Measurements from ENCODE around the gene TWNK.

The TWNK gene

DNA sequence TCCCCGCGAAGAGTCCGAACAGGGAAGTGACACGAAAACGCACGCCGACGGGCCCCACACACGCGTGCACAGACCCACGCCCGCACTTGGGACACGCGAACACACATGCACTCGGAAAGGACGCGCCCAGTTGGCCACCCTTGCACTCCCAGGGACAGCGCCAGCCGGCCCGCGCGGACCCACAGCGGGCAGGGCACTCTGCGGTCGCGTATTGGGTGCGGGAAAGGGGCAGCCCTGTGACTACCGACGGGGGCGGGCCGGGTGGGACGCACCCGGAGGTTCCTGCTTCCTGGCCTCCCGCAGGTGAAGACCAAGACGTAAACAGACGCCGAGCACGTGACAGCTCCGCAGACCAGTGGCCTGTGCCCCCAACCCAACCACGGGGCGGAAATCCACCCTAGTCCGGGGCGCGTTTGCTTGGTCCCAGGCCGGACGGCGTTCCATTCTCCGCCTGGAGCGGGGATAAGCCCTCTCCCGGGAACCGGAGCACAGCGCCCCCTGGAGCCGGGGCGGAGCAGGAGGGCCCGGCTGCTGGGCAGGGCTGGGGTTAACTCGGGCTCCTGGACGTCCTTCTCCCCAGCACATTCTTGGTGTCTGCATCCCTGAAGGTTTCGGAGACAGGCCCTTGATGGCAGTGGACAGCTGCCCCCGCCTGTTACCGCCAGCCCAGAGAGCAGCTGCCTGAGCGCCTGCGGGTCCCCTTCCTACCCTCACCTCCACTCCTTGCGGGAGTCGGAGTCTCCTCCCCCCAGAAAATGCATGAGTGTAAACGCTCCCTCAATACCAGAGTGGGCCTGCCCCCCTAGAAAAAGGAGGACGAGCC lies 10.2 kb downstream of the TWNK start:
- DNase-seq, result peak; percentile 71

DNA sequence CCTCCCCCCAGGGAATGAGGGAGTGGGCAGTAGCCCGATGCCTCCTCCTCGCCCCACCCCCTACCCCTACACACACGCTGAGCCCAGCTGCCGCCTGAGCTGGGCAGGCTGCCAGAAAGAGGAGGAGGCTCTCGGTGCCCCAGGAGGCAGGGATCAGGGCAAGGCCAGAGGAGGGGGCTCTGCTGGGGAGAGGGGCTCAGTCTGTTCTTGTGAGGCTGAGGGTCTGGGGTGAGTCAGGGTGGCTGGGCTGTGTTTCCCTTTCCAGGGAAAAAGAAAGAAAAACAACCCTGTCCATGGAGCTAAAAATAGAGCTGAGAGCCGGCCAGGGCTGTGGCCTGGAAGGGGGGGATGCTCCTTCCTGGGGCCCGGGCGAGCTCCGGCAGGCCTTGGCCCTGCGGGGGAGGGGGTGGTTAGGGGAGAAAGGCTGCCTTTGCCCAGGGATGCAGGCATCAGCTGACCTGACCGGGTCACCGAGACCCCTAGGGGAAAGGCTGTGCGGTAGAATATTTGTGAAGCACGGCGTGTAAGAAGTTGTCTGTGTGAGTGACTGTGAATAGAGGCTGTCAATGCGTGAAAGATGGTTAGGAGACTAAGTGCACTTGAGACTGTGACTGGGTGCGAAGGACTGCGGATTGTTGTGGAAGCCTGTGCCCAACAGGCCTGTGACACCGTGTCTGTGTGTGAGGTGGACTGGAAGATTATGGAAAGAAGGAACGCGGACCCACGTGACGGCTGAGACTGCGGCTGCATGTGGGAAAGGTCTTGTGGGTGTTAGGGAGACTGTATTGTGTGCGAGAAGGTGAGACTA lies 11.0 kb downstream of the TWNK start:
- DNase-seq, result peak; percentile 61

GRCh38 chr10:100998991-100999741 lies 11.8 kb downstream of the TWNK start:
- DNase-seq, result peak; percentile 78

DNA sequence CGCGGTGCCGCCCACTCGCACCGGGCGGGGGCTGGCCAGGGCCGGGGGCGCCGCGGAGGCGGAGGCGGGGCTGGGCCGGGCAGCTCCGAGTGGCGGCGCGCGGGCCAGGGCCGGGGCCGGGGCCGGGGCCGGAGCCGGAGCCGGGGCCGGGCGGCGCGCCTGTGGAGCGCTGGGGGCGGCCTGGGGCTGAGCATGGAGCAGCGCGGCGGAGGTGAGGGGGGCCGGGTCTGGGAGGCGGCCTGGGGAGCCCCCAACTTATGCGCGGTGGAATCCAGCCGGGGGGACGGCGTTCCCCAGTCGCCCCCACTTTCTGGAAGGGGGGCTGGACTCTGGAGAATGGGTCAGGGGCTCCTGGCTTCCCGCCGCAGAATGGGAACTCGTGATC lies 12.4 kb downstream of the TWNK start, which contains the start of gene LZTS2:
Gene LZTS2 (plus strand): TSS at position 67 of the 385 bp plus-strand sequence. CDS start 2,731 bp downstream, outside the sequence.
- no peak for DNase-seq

- DNase-seq, result no peak
Measured at GRCh38 chr10:101000127-101000914, 13.0 kb downstream of the TWNK start.

- no peak for DNase-seq
Measured at GRCh38 chr10:101000915-101001658, 13.7 kb downstream of the TWNK start.

GRCh38 chr10:101001659-101002035 lies 14.3 kb downstream of the TWNK start:
- no peak for DNase-seq

- no peak for DNase-seq
Measured at GRCh38 chr10:101002456-101002855, 15.1 kb downstream of the TWNK start.

- no peak for DNase-seq
Measured at GRCh38 chr10:101003639-101004206, 16.4 kb downstream of the TWNK start.

DNA sequence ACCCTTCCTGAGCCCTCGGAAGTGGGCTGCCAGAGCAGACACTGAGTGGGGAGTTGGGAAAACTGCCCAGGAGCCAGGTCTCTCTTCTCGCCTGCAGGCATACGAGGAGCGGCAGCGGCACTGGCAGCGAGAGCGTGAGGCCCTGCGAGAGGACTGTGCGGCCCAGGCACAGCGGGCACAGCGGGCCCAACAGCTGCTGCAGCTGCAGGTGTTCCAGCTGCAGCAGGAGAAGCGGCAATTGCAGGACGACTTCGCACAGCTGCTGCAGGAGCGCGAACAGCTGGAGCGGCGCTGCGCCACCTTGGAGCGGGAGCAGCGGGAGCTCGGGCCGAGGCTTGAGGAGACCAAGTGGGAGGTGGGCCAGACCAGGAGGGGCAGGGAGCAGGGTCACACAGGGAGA lies 18.0 kb downstream of the TWNK start:
- DNase-seq, result no peak

DNA sequence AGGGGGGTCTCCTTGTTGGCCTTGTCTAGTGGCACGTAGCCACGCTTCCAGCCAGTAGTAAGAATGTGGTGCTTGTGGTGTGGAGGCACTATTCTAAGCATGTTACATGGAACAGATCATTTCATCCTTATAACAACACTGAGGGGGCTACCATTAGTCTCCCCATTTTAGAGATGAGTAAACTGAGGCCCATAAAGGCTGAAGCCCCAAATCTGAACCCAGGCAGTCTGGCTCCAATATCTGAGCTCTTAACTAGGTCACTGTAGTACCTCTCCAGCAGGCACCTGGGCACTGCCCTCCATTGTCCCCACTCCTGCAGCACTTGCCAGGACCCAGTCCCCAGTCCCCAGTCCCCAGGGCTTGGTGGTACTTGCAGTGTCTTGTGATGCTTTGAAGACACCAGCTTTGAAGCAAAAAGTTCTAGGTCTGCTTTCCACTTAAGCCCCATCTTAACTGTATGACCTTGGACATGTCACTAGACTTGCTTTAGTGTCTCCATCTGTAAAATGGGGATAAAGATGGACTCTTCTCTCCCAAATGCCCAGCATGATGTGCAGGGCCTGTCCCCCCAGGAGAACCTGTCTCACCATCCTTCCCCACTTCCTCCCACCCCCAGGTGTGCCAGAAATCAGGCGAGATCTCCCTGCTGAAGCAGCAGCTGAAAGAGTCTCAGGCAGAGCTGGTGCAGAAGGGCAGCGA lies 18.7 kb downstream of the TWNK start:
- DNase-seq, result no peak

- no peak for DNase-seq
Measured at GRCh38 chr10:101006593-101007098, 19.3 kb downstream of the TWNK start.

DNA sequence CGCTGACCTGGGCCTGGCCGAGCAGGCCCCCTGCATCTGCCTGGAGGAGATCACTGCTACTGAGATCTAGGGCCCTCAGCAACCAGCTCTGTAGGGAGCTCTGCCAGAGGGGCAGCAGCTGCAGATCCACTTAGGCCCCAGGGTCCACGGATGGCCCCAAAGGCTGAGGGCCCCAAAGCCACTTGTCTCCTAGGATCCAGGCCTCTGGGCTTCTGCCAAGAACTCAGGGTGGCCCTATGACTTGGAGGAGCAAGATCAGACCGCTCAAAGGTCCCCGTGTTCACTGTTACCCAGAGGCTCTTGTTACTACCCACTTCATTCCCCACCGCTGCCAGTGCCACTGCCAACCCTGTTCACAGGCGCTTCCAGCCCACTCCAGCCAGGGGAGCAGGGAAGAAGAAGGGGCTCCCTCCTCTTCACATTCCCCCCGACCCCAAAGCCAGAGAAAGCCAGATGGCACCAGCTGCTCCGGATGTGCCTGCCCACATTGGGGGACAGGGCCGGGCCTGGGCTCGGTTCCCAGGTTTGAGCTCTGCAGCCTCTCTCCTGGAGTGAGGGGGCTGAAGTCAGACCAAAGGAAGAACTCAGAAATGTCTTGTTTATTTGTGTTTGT lies 19.9 kb downstream of the TWNK start:
- DNase-seq, result no peak

DNA sequence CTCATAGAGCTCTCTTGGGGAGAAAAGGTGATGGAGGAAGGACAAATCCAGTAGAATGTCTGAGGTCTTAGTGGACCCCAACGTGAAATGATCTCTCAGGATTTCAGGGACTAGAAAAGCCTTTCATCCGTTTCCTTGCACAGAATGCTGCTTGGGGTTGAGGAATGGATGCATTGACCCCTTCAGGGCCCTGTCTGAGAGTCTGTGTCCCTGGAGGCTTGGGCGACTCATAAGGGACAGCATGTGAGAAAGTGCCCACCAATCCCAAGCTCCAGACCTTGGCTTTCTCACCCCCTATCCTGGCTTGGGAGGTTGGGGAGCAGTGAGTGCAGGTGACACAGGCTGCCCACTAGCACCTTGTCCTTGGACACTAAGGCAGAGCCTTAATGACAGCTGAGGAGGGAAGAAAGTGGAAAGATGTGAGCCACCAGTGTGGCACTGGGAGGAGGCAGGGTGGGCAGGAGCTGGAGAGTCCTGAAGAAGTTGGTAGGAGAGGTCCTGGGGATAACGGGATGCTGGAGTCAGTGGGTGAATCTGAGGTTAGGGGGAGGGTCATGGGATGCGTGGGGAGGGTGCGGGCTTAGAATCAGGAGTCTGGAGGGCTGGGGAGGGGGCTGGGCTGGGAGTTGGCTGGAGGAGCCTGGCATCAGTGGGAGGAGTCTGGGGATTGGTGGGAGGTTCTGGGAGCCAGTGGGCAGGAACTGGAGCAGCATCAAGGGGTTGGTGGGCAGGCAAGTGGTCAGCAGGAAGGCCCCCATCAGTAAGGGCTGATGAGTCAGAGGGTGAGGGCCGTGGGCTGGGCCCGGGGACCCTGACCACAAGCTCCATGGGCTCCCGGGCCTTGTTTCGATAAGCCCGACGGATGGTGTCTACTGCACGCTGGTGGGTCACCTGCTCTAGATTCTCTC lies 20.8 kb downstream of the TWNK start:
- no peak for DNase-seq

DNA sequence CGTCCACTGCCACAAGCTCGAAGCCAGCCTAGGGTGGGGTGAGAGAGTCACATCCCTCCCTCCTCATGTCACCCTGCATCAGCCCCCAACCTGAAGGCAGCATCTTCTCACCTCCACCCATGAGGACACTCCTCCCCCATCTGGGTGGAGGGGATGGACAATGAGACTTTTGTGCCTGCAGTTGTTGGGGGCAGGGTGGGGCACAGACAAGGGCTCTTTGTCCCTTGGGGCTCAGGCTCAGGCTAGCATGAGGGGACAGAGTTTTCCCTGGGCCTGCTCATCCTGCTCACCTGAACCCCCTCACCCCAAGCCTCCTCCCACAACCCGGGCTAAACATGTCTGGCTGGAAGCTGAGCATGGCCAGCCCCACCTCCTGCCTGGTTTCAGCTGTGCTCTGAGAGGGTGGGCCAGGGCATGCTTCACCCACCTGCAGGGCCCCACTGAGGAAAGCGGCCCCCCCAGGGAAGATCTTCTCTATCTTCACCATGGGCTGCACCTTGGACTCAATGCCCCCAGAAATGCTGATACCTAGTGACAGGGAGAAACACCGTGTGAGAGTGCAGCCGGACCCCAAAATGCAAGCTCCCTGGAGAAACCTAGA lies 21.6 kb downstream of the TWNK start:
- DNase-seq, result no peak

- no peak for DNase-seq
Measured at GRCh38 chr10:101010329-101010728, 23.0 kb downstream of the TWNK start.

- no peak for DNase-seq
Measured at GRCh38 chr10:101011517-101012423, 24.4 kb downstream of the TWNK start.
